NCI-H2171 (cell line): ENCODE measurements around the gene RTP1.
"Not testable (repeated sequence)": the region's sequence is repeated elsewhere in the genome, so short reads cannot be mapped to it uniquely, and the experiment has no call there.

Experiments used
- DNase-seq: peaks from one replicate; lab custom pipeline; 2025; lab: John Stamatoyannopoulos, UW

Gene RTP1

DNA sequence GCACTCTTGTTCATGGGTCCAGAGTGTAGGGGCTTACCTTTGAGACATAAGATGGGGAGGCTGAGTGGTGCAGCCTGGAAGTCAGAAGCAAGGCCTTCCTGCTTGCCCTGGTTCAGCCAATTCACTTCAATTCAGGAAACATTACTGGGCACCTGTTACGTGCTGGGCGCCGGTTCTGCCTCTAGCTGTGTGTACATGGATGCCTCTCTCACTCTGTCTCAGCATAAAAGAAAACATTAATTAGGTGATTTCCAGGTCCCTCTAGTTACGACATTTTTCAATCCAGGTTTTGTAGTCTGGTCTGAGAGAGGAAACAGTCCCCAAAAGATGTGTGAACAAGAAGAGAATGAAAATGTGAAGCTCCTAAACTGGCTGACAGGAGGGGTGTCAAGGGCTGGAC lies 1.2 kb downstream of the RTP1 start:
- no peak for DNase-seq

DNA sequence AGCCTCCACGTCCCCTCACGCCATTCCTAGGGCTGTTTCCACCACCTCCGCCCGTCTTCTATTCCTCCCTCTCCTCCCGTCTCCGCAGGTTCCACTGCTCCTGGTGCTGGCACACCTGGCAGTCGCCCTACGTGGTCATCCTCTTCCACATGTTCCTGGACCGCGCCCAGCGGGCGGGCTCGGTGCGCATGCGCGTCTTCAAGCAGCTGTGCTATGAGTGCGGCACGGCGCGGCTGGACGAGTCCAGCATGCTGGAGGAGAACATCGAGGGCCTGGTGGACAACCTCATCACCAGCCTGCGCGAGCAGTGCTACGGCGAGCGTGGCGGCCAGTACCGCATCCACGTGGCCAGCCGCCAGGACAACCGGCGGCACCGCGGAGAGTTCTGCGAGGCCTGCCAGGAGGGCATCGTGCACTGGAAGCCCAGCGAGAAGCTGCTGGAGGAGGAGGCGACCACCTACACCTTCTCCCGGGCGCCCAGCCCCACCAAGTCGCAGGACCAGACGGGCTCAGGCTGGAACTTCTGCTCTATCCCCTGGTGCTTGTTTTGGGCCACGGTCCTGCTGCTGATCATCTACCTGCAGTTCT lies 2.3 kb downstream of the RTP1 start:
- DNase-seq: not testable (repeated sequence)

DNA sequence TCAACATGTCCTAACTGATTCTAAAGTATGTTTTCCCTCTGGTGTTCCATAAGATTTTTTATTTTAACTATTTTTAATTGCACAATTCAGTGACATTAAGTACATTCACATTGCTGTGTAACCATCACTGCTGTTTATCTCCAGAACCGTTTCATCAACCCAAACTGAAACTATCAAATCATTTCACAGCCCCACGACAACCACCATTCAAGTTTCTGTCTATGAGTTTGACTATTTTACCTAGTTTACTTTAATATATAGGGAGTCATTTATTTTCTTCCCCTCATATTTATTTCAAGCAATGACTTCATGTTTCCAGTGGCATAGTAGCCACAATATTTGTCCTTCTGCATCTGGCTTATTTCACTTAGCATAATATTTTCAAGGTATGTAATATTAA lies 8.4 kb downstream of the RTP1 start:
- no peak for DNase-seq

DNA sequence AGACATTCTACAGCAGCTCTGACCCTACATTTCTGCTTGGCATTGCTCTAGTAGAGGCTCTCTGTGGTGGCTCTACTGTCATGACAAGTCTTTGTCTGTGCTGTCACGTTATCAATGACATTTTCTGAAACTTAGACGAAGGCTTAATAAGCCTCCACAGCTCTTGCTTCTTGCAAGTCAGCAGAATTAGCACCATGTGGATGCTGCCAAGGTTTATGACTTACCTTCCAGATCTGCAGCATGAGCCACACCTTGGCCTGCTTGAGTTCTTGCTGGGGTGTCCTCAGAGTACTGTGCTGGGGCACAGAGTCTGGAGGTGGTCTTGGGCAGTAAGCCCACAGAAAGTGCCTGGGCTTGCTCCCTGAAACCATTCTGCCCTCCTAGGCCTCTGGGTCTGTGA lies 9.8 kb downstream of the RTP1 start:
- no peak for DNase-seq

DNA sequence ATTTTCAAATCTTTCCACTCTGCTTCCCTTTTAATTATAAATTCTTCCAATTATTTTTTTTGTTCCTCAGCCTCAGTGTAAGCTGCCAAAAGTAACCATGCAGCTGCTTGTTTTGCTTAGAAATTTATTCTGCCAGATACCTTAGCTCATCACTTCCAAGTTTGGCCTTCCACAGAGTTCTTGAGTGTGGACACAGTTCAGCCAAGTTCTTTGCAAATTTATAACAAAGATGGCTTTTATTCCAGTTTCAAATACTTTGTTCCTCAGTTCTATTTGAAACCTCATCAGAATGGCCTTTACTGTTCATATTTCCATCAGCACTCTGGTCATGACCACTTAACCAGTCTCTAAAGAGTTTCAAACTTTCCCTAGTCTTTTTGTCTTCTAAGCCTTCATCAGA lies 10.3 kb downstream of the RTP1 start:
- DNase-seq: no peak

DNA sequence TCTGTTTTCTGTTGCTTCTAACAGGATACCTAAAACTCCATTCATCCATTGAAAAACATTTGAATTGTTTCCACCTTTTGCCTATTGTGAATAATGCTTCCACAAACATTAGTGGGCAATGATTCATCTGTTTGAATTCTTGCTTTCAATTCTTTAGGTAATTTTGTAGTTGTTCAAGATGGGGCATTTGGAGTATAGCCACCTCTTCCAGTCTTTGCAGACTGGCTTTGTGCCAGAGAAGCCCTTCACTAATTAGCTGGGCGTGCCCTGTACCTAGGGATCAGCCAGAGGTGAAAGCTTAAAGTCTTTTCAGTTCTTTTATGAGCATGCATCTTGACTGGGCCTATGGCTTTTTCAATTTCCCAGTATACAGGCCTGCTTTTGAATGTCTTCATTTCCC lies 10.9 kb downstream of the RTP1 start:
- no peak for DNase-seq

DNA sequence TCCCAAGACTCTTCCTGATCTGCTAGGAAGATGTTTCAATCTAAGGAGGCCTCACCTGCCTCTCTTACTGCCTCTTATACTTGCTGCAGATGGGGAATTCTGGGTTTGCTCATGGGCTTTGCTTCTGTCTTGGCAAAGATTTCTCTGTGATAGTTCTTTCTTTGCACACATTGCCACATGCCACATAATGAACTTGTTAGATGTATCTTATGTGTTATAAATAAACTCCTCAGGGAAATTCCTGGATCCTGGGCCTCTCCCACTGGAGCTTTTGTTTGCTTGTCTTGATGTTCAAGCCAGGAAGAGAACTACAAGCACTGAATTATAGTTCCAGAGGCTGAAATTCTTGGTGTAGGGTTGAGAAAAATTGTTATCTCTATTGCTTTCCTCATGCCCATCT lies 12.2 kb downstream of the RTP1 start:
- no peak for DNase-seq

DNA sequence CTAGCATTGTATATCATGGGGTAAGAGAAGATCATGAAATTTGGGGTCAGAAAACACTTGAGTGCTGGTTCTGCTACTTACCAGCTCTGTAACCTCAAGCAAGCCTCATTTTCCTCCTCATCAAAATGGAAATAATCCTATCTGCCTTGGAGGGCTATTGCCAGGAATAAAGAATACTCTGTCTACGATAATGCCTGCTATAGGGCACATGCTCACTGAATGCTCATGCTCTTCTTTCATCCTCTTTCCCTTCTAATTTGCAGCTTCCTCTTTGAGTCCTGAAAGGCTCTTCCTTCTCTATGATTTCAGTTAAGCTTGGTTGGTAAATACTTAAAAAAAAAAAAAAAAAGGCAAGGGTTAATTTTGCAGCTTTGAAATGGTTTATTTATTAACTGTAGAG lies 12.8 kb downstream of the RTP1 start:
- no peak for DNase-seq

DNA sequence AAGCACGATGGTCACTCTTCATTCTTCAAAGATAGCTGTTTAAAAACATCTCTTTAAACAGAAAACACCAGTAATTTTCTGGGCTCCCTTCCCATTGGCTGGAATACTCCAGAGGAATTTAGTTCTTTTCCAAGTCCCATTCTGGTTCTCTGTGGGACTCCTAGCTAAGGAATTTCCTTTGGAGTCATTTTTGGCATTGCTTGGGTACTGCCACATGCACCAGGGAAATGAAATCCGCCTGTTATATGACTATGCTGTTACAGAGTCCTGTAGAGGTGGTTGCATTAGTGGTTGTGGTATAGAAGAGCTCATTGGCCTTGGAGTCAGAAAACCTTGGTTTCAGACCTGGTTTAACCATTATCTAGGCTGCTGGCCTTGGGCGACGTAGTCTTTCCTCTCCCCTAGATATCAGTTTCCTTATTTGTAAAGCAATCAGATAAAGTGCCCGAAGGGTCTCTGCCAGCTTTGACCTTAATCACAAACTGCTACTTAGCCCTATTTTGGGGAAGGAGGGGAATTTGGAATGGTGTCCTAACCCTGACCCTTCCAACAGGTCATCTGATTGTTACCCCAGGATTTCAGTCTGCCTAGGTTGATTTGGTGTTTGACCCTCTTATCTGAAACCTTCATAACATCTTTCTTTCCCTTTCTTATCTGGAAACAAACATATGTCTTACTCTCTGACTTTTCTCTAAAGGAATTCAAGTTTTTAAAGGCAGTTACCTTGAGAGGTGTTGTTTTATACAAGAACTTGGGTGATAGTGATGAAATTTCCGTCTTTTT lies 13.4 kb downstream of the RTP1 start:
- no peak for DNase-seq

DNA sequence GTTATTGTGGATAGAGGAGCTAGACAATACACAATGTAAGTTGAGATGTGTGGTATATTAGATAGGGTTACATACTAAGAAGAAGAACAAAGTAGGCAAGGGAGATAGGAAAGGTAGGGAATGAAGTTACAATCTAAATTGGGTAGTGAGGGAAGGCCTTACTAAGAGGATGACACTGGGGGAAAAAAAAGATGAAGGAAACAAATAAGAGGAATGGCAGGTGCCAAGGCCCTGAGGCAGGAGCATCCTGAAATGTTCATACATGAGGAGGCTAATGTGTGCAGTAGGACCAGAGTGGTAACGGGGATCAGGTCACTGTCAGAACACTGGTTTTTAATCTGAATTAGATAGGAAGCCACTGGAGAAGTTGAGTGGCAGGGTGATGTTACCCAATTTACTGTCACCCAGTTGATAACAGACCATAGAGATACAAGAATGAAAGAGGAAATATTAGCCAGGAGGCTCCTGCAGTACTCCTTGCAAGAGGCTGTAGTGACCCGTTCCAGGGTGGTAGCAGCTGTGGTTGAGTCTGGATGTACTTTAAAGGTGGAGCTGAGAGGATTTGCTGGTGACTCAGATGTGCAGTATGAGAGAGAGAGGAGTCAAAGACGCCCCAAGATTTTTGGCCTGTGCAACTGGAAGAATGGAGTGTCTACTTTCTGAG lies 14.4 kb downstream of the RTP1 start:
- DNase-seq: no peak

DNA sequence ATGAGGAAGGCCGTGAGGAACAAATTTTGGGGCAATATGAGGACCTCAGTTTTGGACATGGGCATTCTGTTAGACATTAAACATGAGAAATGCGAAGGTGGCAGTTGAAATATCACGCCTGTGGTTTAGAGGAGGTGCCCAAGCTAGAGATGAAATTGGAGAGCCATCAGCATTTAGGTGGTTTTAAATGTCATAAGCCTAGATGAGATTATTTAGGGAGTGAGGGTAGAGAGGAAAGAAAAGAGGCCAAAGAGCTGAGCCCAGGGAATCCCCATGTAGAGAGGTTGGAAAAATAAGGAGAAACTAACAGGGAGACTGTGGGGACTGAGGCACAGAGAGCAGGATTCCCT lies 14.9 kb downstream of the RTP1 start:
- no peak for DNase-seq

DNA sequence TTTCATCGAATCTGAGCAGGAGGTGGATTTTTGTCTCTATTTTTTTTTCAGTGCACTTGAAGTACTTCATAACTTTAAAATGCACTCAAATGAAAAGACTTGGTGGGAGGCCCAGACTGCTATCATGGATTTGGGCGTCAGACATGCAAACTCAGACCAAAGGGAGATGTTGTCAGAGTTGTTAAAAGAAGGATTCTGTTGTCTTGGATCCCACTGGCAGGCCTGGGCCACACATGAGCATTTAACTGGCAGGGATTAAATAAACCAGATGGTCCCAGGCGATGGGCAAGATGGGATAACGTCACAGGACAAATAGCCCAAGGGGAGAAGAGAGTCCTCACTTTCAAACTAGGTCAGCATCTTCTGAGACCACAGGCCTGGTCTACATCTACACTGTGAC lies 15.4 kb downstream of the RTP1 start:
- no peak for DNase-seq

DNA sequence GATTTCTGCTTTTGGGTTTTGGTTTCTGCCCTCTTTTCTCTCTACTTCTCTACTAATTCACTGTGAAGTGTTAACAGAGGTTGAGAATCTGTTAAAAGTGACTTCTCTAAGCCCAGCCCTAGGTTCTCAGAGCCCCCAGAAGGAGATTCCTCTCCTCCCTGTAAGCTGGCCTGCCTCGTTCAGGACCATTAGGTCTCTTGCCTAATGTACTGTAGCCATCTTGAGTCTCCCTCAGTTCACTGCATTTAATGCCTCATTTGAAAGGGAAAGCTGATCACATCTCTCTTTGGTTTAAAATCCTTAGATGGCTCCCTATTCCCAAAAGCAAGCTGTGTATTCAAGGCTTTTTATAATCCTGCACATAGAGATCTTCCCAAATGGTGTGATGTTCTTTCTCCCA lies 16.3 kb downstream of the RTP1 start:
- DNase-seq: no peak

DNA sequence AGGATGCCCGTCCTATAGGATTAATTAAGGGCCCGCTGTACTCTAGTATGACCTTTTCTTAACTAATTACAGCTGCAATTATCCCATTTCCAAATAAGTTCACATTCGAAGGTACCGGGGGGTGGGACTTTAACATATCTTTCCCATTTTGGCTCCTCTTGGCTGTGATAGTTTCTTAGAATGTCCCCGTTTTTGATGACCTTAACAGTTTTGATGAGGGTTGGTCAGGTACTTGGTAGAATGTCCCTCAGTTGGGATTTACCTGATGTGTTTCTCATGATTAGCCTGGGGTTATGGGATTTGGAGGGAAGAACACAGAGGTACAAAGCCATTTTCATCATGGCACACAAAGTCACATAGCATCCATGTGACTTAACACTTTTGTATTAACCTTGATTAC lies 18.2 kb downstream of the RTP1 start:
- no peak for DNase-seq

DNA sequence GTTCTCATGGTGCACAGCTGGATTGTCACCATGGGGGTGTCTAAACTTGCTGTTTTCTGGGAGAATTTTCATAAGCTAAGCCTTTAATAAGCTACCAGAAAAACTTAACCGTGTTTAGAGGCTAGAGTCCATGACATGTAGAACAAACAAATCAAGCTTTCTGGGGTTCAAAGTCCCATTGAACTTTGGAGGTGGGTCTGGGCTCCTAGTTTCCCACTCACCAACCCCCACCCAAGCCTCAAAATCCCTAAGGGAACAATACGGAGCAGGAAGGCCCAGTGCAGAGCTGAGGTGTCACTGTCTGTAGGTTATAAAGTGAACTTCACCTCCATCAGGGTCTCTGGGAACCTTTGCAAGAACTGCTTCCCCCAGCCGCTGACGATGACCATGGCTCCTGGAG lies 25.5 kb downstream of the RTP1 start:
- no peak for DNase-seq

DNA sequence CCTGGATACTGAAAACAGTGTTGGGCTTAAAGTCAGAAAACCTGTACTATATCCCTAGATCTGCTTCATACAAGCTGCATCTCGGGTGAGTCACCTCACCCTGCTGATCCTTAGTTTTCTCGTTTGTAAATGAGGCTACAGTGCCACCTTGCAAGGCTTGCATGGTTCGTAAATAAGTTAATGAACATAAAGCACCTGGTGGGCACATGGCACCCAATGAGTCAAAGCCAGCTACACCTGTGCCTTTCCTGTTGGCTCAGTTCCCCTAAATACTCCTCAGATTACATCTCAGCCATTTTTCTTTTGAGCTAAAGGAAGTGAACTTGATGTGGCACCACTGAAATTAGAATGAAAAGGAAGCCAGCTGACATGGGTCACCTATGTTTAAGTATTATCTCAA lies 26.5 kb downstream of the RTP1 start:
- no peak for DNase-seq

DNA sequence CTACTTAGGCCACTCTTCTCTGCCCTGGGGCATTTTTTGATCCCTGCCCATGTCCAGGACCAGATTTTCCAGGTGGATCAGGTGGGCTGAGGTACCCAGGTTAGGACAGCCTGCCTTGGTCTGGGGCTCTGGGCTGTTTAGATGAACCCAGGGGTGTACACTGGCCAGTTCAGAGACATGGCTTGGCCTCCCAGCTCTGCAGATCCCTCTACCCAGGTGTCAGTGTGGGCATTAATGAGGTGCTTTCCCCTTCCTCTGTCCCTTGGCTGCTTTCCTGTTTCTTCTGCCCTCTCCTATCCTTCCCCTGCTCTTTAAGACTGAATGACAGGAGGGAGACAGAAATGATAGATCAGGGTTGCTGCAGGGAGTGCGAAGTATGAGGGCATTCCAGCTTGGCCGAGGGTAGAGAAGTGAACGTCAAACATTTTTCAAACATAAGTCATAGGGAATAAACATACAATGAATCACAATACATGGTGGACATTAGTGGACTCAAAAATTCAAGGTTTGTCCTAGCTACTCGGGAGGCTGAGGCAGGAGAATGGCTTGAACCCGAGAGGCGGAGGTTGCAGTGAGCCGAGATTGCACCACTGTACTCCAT lies 30.5 kb downstream of the RTP1 start:
- DNase-seq: no peak

DNA sequence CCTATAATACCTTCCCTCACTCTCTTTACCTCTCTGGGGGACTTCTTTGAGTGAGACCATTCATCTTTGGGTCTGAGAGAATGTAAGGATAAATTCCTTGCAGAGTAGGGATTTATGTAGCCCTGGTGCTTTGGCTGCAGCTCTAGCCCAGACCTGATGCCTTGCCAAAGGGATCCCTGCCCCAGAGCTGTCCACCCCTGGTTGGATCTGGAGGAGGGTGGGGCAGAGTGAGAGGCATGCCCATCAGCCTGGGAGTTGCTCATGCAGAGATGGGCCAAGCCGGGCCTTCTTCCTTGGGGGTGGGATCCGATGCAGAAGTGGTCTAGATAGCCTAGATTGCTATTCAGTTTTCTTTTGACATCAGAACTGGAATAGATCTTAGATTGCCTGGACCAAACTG lies 31.5 kb downstream of the RTP1 start:
- DNase-seq: no peak

DNA sequence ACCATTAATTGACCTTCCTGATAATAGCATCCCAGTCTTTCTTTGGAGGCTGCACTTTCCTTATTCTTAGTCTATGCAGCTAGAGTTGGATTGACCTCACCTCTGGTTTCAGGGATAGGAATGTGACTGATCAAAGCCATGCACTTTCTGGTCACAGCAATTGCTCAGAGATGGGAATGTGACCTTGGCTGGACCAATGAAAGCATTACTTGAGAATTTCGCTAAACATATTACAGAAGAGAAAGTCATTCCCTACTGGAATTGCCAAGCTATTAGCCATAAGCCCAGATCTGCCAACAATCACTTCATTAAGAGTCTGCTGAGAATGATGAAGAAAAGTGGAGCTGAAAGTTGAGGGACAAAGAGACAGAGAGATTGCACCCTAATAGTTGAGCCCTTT lies 32.7 kb downstream of the RTP1 start:
- DNase-seq: no peak

DNA sequence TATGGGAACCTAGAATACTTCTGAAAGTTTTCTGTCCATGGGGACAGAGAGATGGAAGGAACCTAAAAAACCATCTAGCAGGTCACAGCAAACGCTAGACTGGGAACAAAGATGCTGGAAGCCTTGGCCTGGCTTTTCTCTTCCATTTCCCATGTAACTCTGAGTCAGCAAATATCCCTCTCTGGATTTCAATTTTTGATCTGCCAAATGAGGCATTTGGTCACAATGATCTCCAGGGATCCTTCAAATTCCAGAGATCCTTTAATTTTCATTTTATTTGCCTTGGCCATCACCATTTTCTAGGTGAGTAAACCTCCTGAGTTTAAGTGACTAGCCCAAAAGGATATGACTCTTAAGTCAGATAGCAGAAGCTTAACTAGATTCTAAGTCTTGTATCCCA lies 39.7 kb downstream of the RTP1 start:
- no peak for DNase-seq

DNA sequence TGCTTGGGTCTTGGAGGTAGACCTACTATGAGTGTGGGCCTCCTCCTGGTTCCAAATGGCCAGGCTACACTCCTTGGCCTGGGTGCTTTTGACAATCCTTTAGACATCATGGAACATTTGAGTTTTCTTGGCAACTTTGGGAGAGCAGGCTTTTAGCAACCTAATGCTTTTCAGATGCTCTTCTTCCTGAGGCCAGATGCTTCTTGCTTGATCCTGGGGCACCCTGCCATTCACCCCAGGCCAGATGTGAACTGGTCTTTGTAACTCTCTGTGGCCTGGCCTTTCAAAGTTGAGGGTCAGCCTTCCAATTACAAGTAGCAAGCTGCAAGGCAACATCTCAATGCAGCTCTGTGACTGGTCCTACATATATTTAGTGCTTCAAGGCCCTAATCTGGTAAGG lies 40.5 kb downstream of the RTP1 start:
- DNase-seq: no peak

DNA sequence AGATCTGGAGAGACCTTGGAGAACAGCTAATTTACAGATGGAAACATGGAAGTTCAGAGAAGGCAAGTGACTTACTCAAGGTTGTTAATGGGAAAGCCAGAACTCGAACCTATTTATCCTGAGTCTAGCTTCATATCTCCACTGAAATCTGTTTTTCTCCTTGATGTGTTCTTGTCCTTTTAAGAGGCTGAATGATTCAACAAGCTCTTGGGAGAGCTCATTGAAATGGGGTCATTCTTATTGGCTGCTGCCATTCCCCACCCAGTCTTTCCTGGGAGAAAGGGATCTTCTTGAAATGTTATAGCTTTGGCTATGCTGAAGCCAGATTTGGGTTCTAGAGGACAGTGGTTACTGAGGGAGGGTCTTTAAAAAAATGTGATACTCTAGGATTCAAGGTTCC lies 41.0 kb downstream of the RTP1 start:
- no peak for DNase-seq

DNA sequence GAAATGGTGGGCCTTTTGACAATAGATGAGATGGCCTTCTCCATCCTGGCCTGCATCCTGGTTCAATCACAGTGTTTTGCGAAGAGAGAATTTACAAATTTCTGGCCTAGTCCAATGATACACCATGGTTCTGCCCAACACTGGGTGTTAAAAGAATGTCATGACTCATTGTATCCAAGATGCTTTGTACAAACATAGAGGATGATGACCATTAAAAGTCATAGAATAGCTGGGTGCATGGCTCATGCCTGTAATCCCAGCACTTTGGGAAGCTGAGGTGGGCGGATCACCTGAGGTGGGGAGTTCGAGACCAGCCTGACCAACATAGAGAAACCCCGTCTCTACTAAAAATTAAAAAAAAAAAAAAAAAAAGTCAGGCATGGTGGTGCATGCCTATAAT lies 41.5 kb downstream of the RTP1 start:
- DNase-seq: not testable (repeated sequence)
